ENCODE measurements around the gene TRIO. TPM values are rescaled to one million over a fixed set of nuclear protein-coding genes. Genes with fewer than 3 reads are reported as not detected.
A peak's percentile ranks its signal among the peaks of the same experiment; 100 is the strongest.

Gene TRIO
- total RNA-seq, 1 donor from 2014 or later: 223 TPM

DNA sequence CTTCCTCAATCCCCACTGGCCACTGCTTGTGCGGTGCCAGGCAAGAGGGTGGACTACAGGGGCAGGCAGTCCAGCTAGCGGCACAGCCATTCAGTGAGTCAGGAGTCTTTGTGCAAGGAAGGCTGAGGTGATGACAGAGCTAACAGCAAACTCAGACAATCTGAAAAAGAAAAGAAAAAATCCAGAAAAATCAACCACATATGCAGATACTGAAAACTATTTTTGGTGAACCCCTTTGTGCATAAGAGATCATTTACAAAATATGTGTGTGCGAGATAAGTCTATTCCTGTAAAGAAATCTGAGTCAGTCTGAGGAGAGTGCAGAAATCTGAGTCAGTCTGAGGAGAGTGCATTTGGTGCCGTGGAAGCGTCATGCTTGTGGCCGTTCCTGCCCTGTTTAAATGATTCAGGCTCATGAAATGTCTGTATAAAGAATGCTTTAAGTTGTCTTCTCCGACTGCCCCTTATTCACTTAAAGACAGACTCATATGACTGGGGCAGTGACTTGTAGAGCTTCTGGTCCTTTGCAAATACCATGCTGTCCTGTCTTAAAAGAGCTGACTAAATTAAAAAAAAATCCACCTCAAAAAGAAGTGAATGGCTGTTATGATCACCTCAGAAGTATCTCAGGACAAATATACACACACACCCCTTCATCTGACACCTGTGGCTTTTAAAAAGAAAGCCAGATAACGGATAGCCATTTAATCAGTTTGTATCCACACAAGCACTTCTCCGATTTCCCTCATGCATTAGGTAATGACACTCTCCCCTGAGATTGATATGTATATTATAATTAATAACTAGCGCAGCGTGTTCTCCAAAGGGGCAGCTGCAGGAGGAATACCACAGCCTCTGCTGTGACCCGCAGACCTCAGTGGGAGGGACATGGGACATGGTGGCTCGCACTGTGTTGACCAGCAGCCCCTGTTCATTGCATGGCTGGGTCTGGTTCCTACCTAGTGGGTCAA, 47.3 kb downstream of the TRIO start:
- no peaks in the 10 kb centered on the region for H3K27me3 Mint-ChIP-seq
- peaks cover 86% of the 10 kb centered on the region for H3K4me1 Mint-ChIP-seq
- intact Hi-C loops (cut with micrococcal nuclease): loop anchor here (1.0 to 2.0 kb wide), 2 partner anchors 8 to 14 kb away; no protein-coding TSS in a partner anchor
- H3K27ac Mint-ChIP-seq: peak overlapping the region; percentile 42
- peak; percentile 21 for ATAC-seq (ENCODE audit: low read depth)
- H3K9me3 Mint-ChIP-seq: no peaks in the 10 kb centered on the region
- CTCF ChIA-PET: no interaction called here
- no peak for TF ChIP-seq CTCF (IDR thresholded peaks at IDR 0.05)
- DNase-seq: no peak
- POLR2A ChIA-PET: interaction anchor here (0.8 to 1.7 kb wide), 3 partner anchors 12 to 36 kb away, joined by 3 to 6 read pairs (median 6); no protein-coding TSS in a partner anchor
- H3K4me3 Mint-ChIP-seq: peak overlapping the region; percentile 5
- peaks cover 7% of the 10 kb centered on the region for H3K36me3 Mint-ChIP-seq (ENCODE audit: low read depth)

DNA sequence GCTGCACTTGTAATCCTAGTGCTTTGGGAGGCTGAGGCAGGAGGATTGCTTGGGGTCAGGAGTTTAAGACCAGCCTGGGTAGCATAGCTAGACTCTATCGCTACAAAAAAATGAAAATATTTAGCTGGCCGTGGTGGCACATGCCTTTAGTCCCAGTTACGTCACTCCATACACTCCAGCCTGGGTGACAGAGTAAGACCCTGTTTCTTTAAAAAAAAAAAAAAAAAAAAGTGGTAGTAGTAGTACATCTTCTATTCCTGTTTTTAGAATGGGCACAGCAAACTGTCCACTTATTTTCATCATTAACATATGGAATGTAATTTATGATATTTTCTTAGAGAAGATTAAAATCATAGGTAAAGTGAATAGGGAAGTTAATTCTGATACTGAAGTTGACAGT, 48.2 kb downstream of the TRIO start:
- TF ChIP-seq CTCF (IDR thresholded peaks at IDR 0.05): no peak
- no peak overlapping the region for H3K4me3 Mint-ChIP-seq
- no peaks in the 10 kb centered on the region for H3K27me3 Mint-ChIP-seq
- no peaks in the 10 kb centered on the region for H3K9me3 Mint-ChIP-seq
- no peak for DNase-seq
- H3K27ac Mint-ChIP-seq: no peak overlapping the region
- ATAC-seq (ENCODE audit: low read depth): no peak
- peaks cover 80% of the 10 kb centered on the region for H3K4me1 Mint-ChIP-seq
- ChIA-PET CTCF (no interaction called here), POLR2A (no interaction called here)
- intact Hi-C loops (cut with micrococcal nuclease): loop anchor here (2.0 kb wide), 1 partner anchor 13 kb away; no protein-coding TSS in a partner anchor
- peaks cover 9% of the 10 kb centered on the region for H3K36me3 Mint-ChIP-seq (ENCODE audit: low read depth)

GRCh38 chr5:14193496-14193895, 50.4 kb downstream of the TRIO start:
- H3K9me3 Mint-ChIP-seq: no peaks in the 10 kb centered on the region
- TF ChIP-seq CTCF (IDR thresholded peaks at IDR 0.05): no peak
- H3K27ac Mint-ChIP-seq: no peak overlapping the region
- no peak overlapping the region for H3K4me3 Mint-ChIP-seq
- peaks cover 9% of the 10 kb centered on the region for H3K36me3 Mint-ChIP-seq (ENCODE audit: low read depth)
- H3K4me1 Mint-ChIP-seq: peaks cover 78% of the 10 kb centered on the region
- ATAC-seq (ENCODE audit: low read depth) (no peak), DNase-seq (no peak)
- CTCF ChIA-PET: no interaction called here
- no peaks in the 10 kb centered on the region for H3K27me3 Mint-ChIP-seq
- POLR2A ChIA-PET: interaction anchor here (1.4 kb wide), 1 partner anchor 68 kb away, joined by 3 read pairs; no protein-coding TSS in a partner anchor
- intact Hi-C loops (cut with micrococcal nuclease): no loop called here

GRCh38 chr5:14195588-14195987, 52.4 kb downstream of the TRIO start:
- ChIA-PET CTCF (no interaction called here), POLR2A (no interaction called here)
- Mint-ChIP-seq H3K9me3 (no peaks in the 10 kb centered on the region), H3K4me1 (peaks cover 76% of the 10 kb centered on the region), H3K27me3 (no peaks in the 10 kb centered on the region), H3K36me3 (ENCODE audit: low read depth) (peaks cover 12% of the 10 kb centered on the region), H3K4me3 (no peak overlapping the region), H3K27ac (no peak overlapping the region)
- intact Hi-C loops (cut with micrococcal nuclease): no loop called here
- no peak for ATAC-seq (ENCODE audit: low read depth)
- no peak for TF ChIP-seq CTCF (IDR thresholded peaks at IDR 0.05)
- DNase-seq: no peak

GRCh38 chr5:14197056-14197455, 53.9 kb downstream of the TRIO start:
- Mint-ChIP-seq H3K4me3 (no peak overlapping the region), H3K9me3 (no peaks in the 10 kb centered on the region), H3K27ac (peak overlapping the region; percentile 43), H3K36me3 (ENCODE audit: low read depth) (peaks cover 12% of the 10 kb centered on the region), H3K4me1 (peaks cover 69% of the 10 kb centered on the region), H3K27me3 (no peaks in the 10 kb centered on the region)
- DNase-seq: no peak
- intact Hi-C loops (cut with micrococcal nuclease): no loop called here
- ChIA-PET POLR2A (interaction anchor here (1.0 kb wide), 1 partner anchor 15 kb away, joined by 4 read pairs; no protein-coding TSS in a partner anchor), CTCF (no interaction called here)
- ATAC-seq (ENCODE audit: low read depth): no peak
- TF ChIP-seq CTCF (IDR thresholded peaks at IDR 0.05): no peak
